Measurements from ENCODE around the gene ZNF391.
"Not testable (repeated sequence)": the region's sequence is repeated elsewhere in the genome, so short reads cannot be mapped to it uniquely, and the experiment has no call there.

Gene ZNF391

GRCh38 chr6:27424851-27425250 lies 36.3 kb downstream of the ZNF391 start:
- not testable (repeated sequence) for DNase-seq

GRCh38 chr6:27426045-27426620 lies 37.6 kb downstream of the ZNF391 start:
- no peak for DNase-seq

GRCh38 chr6:27428502-27428901 lies 39.9 kb downstream of the ZNF391 start:
- no peak for DNase-seq

GRCh38 chr6:27428966-27429365 lies 40.4 kb downstream of the ZNF391 start:
- no peak for DNase-seq

- DNase-seq = no peak
These were observed 45.2 kb downstream of the ZNF391 start for GRCh38 chr6:27433714-27434113.

- DNase-seq = no peak
These were observed 50.8 kb downstream of the ZNF391 start for GRCh38 chr6:27439371-27439770.

GRCh38 chr6:27441001-27441400 lies 52.4 kb downstream of the ZNF391 start:
- no peak for DNase-seq

GRCh38 chr6:27442932-27443331 lies 54.4 kb downstream of the ZNF391 start:
- DNase-seq = no peak

- no peak for DNase-seq
These were observed 59.9 kb downstream of the ZNF391 start for GRCh38 chr6:27448456-27448855.

GRCh38 chr6:27451660-27452390 lies 63.3 kb downstream of the ZNF391 start:
- DNase-seq = no peak

- no peak for DNase-seq
These were observed 63.9 kb downstream of the ZNF391 start for GRCh38 chr6:27452496-27452897.
